ENCODE data around the gene TDO2.

TDO2 gene

GRCh38 chr4:155956461-155956860 is 53.0 kb downstream of the TDO2 start:
- no peaks in the 10 kb centered on the region for H3K79me2 ChIP-seq (ENCODE audit: insufficient read depth, low read length)
- H3K9ac ChIP-seq (ENCODE audit: low read depth, low read length), result no peak overlapping the region
- H3K27me3 ChIP-seq (ENCODE audit: insufficient read depth, low read length, poor library complexity), result peaks cover 3% of the 10 kb centered on the region
- no peak overlapping the region for H3K27ac ChIP-seq (ENCODE audit: low read length)
- no peak overlapping the region for H2AFZ ChIP-seq (ENCODE audit: low read depth, low read length)
- H3K4me2 ChIP-seq (ENCODE audit: insufficient read depth, low read length), result no peak overlapping the region
- DNase-seq, result no peak
- H3K4me3 ChIP-seq (ENCODE audit: low read depth in 1 of 2, low read length in 2 of 2), result no peak overlapping the region
- no peak for ATAC-seq (ENCODE audit: insufficient read depth, low read depth)
- H4K20me1 ChIP-seq (ENCODE audit: insufficient read depth, low read length), result no peaks in the 10 kb centered on the region
- TF ChIP-seq EZH2 (IDR thresholded peaks at IDR 0.05; ENCODE audit: borderline replicate concordance, low read depth, low read length, severe bottlenecking), result no peak
- TF ChIP-seq CTCF (IDR thresholded peaks at IDR 0.05; ENCODE audit: borderline replicate concordance, extremely low read depth, low read length, poor library complexity, severe bottlenecking), result no peak
- no peaks in the 10 kb centered on the region for H3K36me3 ChIP-seq (ENCODE audit: insufficient read depth, low read length)
- no peaks in the 10 kb centered on the region for H3K9me3 ChIP-seq (ENCODE audit: insufficient read depth, low read length, severe bottlenecking)
- peaks cover 14% of the 10 kb centered on the region for H3K4me1 ChIP-seq (ENCODE audit: insufficient read depth, low read length)

DNA sequence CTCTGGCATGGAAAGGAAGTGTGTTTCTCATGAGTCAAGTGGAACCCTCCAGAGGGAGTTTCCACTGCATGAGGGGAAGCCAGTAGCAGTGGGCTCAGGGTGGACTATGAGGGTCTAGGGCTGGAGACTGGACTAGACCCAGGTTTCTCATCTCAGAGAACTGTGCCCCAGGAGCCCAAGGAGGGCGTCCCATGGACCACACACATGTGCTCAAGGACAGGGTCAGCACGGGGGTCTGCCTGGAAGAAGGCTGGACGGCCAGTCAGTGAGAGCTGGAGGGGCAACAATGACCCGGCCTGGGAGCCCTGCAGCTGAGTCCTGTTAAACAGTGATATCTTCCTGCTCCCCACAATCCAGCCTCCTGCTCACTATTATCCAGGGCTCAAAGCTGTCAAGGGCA is 55.9 kb downstream of the TDO2 start:
- ATAC-seq (ENCODE audit: insufficient read depth, low read depth) (no peak), DNase-seq (no peak)
- Histone ChIP-seq H3K4me1 (ENCODE audit: insufficient read depth, low read length) (peaks cover under 1% of the 10 kb centered on the region; the same call in 1 of the 2 replicates), H3K27me3 (ENCODE audit: insufficient read depth, low read length, poor library complexity) (peaks cover 3% of the 10 kb centered on the region), H3K36me3 (ENCODE audit: insufficient read depth, low read length) (no peaks in the 10 kb centered on the region), H3K9me3 (ENCODE audit: insufficient read depth, low read length, severe bottlenecking) (no peaks in the 10 kb centered on the region), H4K20me1 (ENCODE audit: insufficient read depth, low read length) (no peaks in the 10 kb centered on the region), H2AFZ (ENCODE audit: low read depth, low read length) (no peak overlapping the region), H3K79me2 (ENCODE audit: insufficient read depth, low read length) (no peaks in the 10 kb centered on the region), H3K9ac (ENCODE audit: low read depth, low read length) (no peak overlapping the region), H3K4me2 (ENCODE audit: insufficient read depth, low read length) (no peak overlapping the region), H3K4me3 (ENCODE audit: low read depth in 1 of 2, low read length in 2 of 2) (no peak overlapping the region), H3K27ac (ENCODE audit: low read length) (no peak overlapping the region)
- TF ChIP-seq EZH2 (IDR thresholded peaks at IDR 0.05; ENCODE audit: borderline replicate concordance, low read depth, low read length, severe bottlenecking) (no peak), CTCF (IDR thresholded peaks at IDR 0.05; ENCODE audit: borderline replicate concordance, extremely low read depth, low read length, poor library complexity, severe bottlenecking) (no peak)

DNA sequence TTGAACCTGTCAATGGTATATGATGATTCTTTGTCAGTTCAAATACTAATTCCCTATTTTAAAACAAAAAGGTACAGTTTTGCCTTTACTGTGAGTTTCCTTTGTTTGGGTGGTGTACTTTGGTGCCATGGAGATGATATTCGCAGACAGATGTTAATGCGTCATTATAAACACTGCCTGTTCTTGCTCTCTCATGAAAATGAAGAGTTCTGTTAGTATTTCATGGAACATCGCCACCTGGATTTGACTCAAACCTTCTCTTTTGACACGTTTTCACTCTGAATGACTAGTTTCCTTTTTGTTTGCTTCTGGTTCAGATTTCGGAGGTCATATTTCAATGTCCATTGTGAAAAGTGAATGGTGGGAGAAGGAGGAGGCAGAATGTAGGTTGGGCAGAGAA is 57.0 kb downstream of the TDO2 start:
- no peak overlapping the region for H2AFZ ChIP-seq (ENCODE audit: low read depth, low read length)
- no peaks in the 10 kb centered on the region for H3K79me2 ChIP-seq (ENCODE audit: insufficient read depth, low read length)
- DNase-seq (no peak), ATAC-seq (ENCODE audit: insufficient read depth, low read depth) (no peak)
- H3K4me3 ChIP-seq (ENCODE audit: low read depth in 1 of 2, low read length in 2 of 2), result no peak overlapping the region
- H3K9ac ChIP-seq (ENCODE audit: low read depth, low read length), result no peak overlapping the region
- H3K27ac ChIP-seq (ENCODE audit: low read length), result no peak overlapping the region
- H3K27me3 ChIP-seq (ENCODE audit: insufficient read depth, low read length, poor library complexity), result peaks cover 3% of the 10 kb centered on the region
- no peak for TF ChIP-seq CTCF (IDR thresholded peaks at IDR 0.05; ENCODE audit: borderline replicate concordance, extremely low read depth, low read length, poor library complexity, severe bottlenecking)
- no peak for TF ChIP-seq EZH2 (IDR thresholded peaks at IDR 0.05; ENCODE audit: borderline replicate concordance, low read depth, low read length, severe bottlenecking)
- H4K20me1 ChIP-seq (ENCODE audit: insufficient read depth, low read length), result no peaks in the 10 kb centered on the region
- H3K36me3 ChIP-seq (ENCODE audit: insufficient read depth, low read length), result no peaks in the 10 kb centered on the region
- no peaks in the 10 kb centered on the region for H3K9me3 ChIP-seq (ENCODE audit: insufficient read depth, low read length, severe bottlenecking)
- no peaks in the 10 kb centered on the region for H3K4me1 ChIP-seq (ENCODE audit: insufficient read depth, low read length)
- no peak overlapping the region for H3K4me2 ChIP-seq (ENCODE audit: insufficient read depth, low read length)

DNA sequence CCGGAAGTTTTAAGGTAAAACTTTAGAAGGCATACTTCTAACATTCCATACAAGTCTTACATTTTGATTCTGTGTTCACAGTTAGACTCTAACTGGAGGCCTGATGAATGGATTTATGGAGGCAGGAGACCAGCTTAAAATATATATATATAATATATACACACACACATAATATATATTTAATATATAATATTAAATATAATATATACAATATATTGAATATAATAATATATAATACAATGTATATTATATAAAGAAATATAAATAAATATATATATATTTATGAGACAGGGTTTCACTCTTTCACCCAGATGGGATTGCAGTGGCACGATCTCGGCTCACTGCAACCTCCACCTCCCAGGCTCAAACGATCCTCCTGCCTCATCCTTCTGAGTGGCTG is 58.1 kb downstream of the TDO2 start:
- Histone ChIP-seq H3K36me3 (ENCODE audit: insufficient read depth, low read length) (no peaks in the 10 kb centered on the region), H4K20me1 (ENCODE audit: insufficient read depth, low read length) (no peaks in the 10 kb centered on the region), H3K4me1 (ENCODE audit: insufficient read depth, low read length) (no peaks in the 10 kb centered on the region), H2AFZ (ENCODE audit: low read depth, low read length) (no peak overlapping the region), H3K27ac (ENCODE audit: low read length) (no peak overlapping the region), H3K27me3 (ENCODE audit: insufficient read depth, low read length, poor library complexity) (peaks cover 3% of the 10 kb centered on the region), H3K4me3 (ENCODE audit: low read depth in 1 of 2, low read length in 2 of 2) (no peak overlapping the region), H3K9me3 (ENCODE audit: insufficient read depth, low read length, severe bottlenecking) (no peaks in the 10 kb centered on the region), H3K4me2 (ENCODE audit: insufficient read depth, low read length) (no peak overlapping the region), H3K9ac (ENCODE audit: low read depth, low read length) (no peak overlapping the region), H3K79me2 (ENCODE audit: insufficient read depth, low read length) (no peaks in the 10 kb centered on the region)
- DNase-seq (no peak), ATAC-seq (ENCODE audit: insufficient read depth, low read depth) (no peak)
- no peak for TF ChIP-seq CTCF (IDR thresholded peaks at IDR 0.05; ENCODE audit: borderline replicate concordance, extremely low read depth, low read length, poor library complexity, severe bottlenecking)
- TF ChIP-seq EZH2 (IDR thresholded peaks at IDR 0.05; ENCODE audit: borderline replicate concordance, low read depth, low read length, severe bottlenecking), result no peak
